Cardiac muscle cell (in vitro differentiated cells and primary cell): ENCODE data around the gene MUC22. TPM values are rescaled to one million over a fixed set of nuclear protein-coding genes. Genes with fewer than 3 reads are reported as not detected.
"Not testable (repeated sequence)": the region's sequence is repeated elsewhere in the genome, so short reads cannot be mapped to it uniquely, and the experiment has no call there.

Experiments
- DNase-seq, 2 donors: peaks; one replicate each; pipeline versions ENCODE4 v3.0.0 to v3.0.0-alpha.2; 2010 to 2017; ENCODE audit warnings: low read depth in 1 of 2, low spot score in 1 of 2
- H3K27ac ChIP-seq: fragments of 200-600 bp; sonication (generic); 2 replicates; pipeline ENCODE4 v1.5.1; 2016
- H3K27me3 ChIP-seq: fragments of 200-600 bp; sonication (generic); 2 replicates; pipeline ENCODE4 v1.6.0; 2016; ENCODE audit warnings: control low read depth
- H3K36me3 ChIP-seq: fragments of 200-600 bp; sonication (generic); 2 replicates; pipeline ENCODE4 v1.5.1; 2016; ENCODE audit warnings: control low read depth
- H3K4me1 ChIP-seq: fragments of 200-600 bp; sonication (generic); 2 replicates; pipeline ENCODE4 v1.8.1; 2017; ENCODE audit warnings: low read depth, mild to moderate bottlenecking, mixed run types
- H3K4me3 ChIP-seq: fragments of 200-600 bp; sonication (generic); 2 replicates; pipeline ENCODE4 v1.5.1; 2016; ENCODE audit warnings: mild to moderate bottlenecking
- H3K9me3 ChIP-seq: fragments of 200-600 bp; sonication (generic); 2 replicates; pipeline ENCODE4 v1.5.1; 2017; ENCODE audit warnings: low read depth, mild to moderate bottlenecking, control low read depth
- CTCF ChIP-seq: IDR thresholded peaks from 2 replicates; pipeline ENCODE4 v1.5.1; 2012; ENCODE audit warnings: low read depth, mild to moderate bottlenecking, low read length
- polyA plus RNA-seq: library from polyadenylated mRNA; unstranded; fragments of >200 nt; fragmentation: Nextera tagmentation; extraction: Ambion mirVana; gene quantifications from 2 replicates; pipeline ENCODE4 v1.2.1, GENCODE V29; 2016
- total RNA-seq: library from RNA; depleted of rRNA; stranded (reverse); fragments of >200 nt; gene quantifications from 2 replicates; pipeline ENCODE4 v1.2.3, GENCODE V29; 2016

The MUC22 gene
- total and polyA plus RNA-seq, 2 experiments from 2014 or later: not detected

GRCh38 chr6:31016659-31017299 is 6.5 kb downstream of the MUC22 start:
- Histone ChIP-seq H3K27ac (no peak overlapping the region), H3K4me3 (no peak overlapping the region), H3K9me3 (no peaks in the 10 kb centered on the region), H3K27me3 (no peaks in the 10 kb centered on the region), H3K36me3 (no peaks in the 10 kb centered on the region), H3K4me1 (no peaks in the 10 kb centered on the region)
- TF ChIP-seq CTCF: no peak
- no peak for DNase-seq

DNA sequence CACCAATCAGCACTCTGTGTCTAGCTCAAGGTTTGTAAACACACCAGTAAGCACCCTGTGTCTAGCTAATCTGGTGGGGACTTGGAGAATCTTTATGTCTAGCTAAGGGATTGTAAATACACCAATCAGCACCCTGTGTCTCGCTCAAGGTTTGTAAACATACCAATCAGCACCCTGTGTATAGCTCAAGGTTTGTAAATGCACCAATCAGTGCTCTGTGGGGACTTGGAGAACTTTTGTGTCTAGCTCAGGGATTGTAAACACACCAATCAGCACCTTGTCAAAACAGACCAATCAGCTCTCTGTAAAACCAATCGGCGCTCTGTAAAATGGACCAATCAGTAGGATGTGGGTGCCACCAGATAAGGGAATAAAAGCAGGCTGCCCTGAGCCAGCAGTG is 7.2 kb downstream of the MUC22 start:
- H3K4me3 ChIP-seq, H3K4me1 ChIP-seq: not testable (repeated sequence)

DNA sequence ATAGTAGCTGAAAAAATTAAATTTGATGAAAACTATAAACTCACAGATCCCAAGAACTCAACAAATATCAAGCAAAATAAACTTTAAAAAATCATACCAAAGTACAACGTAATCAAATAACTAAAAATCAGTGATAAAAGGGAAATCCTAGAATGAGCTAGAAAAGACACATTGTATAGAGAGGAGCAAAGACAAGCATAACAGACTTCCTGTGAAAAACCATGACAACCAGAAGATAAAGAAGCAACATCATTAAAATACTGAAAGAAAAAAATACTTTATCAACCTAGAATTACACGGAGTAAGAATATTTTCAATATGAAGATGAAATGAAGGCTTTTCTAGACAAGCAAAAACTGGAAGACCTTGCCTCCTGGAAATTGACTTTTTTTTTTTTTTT is 9.8 kb downstream of the MUC22 start:
- Histone ChIP-seq H3K4me3 (no peak overlapping the region), H3K27ac (no peak overlapping the region), H3K9me3 (no peaks in the 10 kb centered on the region), H3K27me3 (no peaks in the 10 kb centered on the region), H3K36me3 (no peaks in the 10 kb centered on the region), H3K4me1 (no peaks in the 10 kb centered on the region)
- TF ChIP-seq CTCF: no peak
- no peak for DNase-seq

More for the DNA sequence above, 7.2 kb downstream of the MUC22 start:
- not testable (repeated sequence) for DNase-seq, H3K27ac ChIP-seq, H3K9me3 ChIP-seq, H3K36me3 ChIP-seq, H3K27me3 ChIP-seq

- H3K4me1 ChIP-seq, H3K9me3 ChIP-seq, H3K27me3 ChIP-seq, DNase-seq, H3K4me3 ChIP-seq, H3K27ac ChIP-seq, H3K36me3 ChIP-seq: not testable (repeated sequence)
These were observed 10.5 kb downstream of the MUC22 start for GRCh38 chr6:31020631-31021255.

DNA sequence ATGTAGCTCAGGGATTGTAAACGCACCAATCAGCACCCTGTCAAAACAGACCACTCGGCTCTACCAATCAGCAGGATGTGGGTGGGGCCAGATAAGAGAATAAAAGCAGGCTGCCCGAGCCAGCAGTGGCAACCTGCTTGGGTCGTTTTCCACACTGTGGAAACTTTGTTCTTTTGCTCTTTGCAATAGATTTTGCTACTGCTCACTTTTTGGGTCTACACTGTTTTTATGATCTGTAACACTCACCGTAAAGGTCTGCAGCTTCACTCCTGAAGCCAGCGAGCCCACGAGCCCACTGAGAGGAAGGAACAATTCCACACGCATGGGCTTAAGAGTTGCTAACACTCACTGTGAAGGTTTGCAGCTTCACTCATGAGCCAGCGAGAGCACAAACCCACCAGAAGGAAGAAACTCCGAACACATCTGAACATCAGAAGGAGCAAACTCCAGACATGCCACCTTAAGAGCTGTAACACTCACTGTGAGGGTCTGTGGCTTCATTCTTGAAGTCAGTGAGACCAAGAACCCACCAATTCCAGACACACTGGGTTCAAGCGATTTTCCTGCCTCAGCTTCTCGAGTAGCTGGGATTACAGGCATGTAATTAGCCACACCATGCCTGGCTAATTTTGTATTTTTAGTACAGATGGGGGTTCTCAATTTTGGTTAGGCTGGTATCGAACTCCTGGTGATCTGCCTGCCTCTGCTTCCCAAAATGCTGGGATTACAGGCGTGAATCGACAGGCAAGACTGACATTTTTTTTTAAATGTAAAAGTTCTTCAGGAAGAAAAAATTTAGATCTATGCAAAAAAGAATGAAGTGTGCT is 11.6 kb downstream of the MUC22 start:
- not testable (repeated sequence) for H3K27me3 ChIP-seq, H3K4me1 ChIP-seq, DNase-seq, H3K27ac ChIP-seq, H3K4me3 ChIP-seq, H3K9me3 ChIP-seq, H3K36me3 ChIP-seq

DNA sequence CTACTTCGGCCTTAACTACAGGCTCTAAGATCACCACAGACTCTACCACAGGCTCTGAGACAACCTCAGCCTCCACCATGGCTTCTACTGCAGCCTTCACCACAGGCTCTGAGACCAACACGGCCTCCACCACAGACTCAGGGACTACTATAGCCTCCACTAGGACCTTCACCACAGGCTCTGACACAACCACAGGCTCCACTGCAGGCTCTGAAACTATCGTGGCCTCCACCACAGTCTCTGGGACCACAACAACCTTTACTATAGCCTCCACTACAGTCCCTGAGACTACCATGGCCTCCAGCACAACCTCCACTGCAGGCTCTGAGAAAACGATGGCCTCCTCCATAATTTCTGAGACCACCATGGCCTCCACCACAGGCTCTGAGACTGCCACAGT is 15.3 kb downstream of the MUC22 start:
- no peaks in the 10 kb centered on the region for H3K27me3 ChIP-seq
- no peaks in the 10 kb centered on the region for H3K4me1 ChIP-seq
- H3K9me3 ChIP-seq: no peaks in the 10 kb centered on the region
- no peak overlapping the region for H3K4me3 ChIP-seq
- no peak for TF ChIP-seq CTCF
- no peaks in the 10 kb centered on the region for H3K36me3 ChIP-seq
- no peak for DNase-seq
- H3K27ac ChIP-seq: no peak overlapping the region

GRCh38 chr6:31031095-31031494 is 20.8 kb downstream of the MUC22 start:
- H3K4me3 ChIP-seq: no peak overlapping the region
- no peak for DNase-seq
- H3K4me1 ChIP-seq: no peaks in the 10 kb centered on the region
- no peak for TF ChIP-seq CTCF
- no peak overlapping the region for H3K27ac ChIP-seq
- no peaks in the 10 kb centered on the region for H3K27me3 ChIP-seq
- H3K36me3 ChIP-seq: no peaks in the 10 kb centered on the region
- no peaks in the 10 kb centered on the region for H3K9me3 ChIP-seq
